Eye (tissue), 1 donor: ENCODE measurements around the gene SAMD3.
"Not testable (repeated sequence)": the region's sequence is repeated elsewhere in the genome, so short reads cannot be mapped to it uniquely, and the experiment has no call there.

Experiments
- DNase-seq: peaks from one replicate; pipeline ENCODE4 v3.0.0-alpha.2; 2015

The SAMD3 gene

DNA sequence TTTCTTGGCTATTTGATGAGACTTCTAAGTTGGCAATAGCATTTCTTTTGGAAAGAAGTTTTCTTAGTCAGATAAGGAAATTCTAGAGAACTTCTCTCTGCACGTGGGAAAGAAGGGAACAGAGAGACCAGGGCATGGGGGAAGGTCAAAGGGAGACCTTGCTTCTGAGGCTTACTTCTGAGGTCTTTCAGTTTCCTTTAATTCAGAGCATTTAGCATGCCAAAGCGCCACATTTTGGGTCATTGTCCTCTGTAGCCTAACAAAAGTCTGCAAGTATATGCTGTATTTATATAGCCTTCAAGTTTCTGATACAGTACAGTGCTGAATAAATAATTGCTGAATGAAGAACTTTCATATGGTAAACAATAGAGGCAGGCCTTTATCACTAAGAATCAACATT lies 95.6 kb downstream of the SAMD3 start:
- DNase-seq, result no peak

GRCh38 chr6:130122243-130122642 lies 100.5 kb downstream of the SAMD3 start:
- DNase-seq, result no peak

DNA sequence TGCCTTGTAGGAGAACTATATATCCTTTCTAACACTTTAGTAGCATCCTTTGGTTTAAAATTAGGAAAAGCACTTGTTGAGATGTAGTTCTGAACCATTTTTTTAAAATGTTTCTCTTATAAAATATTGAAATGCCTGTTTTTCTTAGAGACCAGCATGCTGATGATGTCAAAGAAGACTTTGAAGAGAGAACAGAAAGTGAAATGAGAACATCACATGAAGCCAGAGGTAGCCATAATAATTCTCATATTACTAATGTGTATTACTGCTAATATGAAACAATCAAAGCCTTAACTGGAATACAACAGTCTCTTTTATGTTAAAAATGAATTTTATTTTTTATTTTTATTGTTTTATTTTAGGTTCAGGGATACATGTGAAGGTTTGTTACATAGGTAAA lies 102.0 kb downstream of the SAMD3 start:
- no peak for DNase-seq

DNA sequence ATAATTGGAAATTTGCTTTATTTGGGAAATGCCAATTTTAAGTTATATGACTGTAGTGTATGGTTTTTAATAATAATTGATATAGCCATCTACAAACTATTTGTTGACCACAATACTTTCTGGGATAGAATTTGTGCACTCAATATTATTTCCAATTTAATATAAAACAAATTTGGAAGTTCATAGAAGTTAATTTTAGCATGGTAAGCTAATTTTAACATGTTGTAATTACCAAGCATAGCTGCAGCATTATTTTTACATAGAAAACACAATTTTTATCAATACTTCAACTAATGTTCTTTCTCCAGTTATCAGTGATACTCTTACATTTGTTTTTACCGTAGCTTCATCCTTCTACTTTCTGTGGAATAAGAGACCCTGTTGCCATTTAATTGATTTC lies 103.5 kb downstream of the SAMD3 start:
- no peak for DNase-seq

GRCh38 chr6:130118236-130118635 lies 104.5 kb downstream of the SAMD3 start:
- peak; percentile 91 for DNase-seq

GRCh38 chr6:130117187-130117701 lies 105.5 kb downstream of the SAMD3 start:
- DNase-seq, result not testable (repeated sequence)

DNA sequence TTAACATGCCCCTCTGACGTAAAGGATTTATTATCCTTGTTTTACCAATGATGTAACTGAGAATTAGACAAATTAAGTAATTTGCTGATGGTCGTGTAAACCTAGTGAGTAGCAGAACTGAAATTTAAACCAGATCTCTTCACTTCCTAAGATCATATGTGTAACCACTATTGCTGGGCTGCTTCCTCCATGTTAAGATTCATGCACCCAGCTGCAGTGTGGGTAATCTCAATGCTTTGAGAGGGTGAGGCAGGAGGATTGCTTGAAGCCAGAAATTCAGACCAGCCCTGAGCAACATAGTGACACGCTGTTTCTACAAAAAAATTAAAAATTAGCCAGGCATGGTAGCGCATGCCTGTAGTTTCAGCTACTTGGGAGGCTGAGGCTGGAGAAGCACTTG lies 106.5 kb downstream of the SAMD3 start:
- DNase-seq, result no peak

DNA sequence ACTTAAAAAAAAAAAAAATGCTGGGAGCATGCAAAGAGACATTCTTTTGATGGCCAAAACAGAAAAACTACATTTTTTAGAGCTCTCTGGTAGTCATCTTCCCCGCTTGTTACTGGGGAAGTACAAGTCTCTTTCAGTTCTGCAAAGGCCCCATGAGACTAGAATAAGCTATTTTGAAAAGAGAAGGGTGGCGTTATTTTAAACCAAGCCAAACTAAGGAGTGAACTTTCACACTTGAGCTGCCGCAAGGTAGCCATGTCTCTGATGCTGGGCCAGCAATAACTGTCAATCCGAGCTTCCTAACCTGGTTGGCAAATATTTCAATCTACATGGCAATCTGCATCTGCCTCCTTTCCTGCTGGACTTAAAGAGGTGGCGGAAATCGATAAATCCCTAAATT lies 107.7 kb downstream of the SAMD3 start:
- DNase-seq, result no peak

DNA sequence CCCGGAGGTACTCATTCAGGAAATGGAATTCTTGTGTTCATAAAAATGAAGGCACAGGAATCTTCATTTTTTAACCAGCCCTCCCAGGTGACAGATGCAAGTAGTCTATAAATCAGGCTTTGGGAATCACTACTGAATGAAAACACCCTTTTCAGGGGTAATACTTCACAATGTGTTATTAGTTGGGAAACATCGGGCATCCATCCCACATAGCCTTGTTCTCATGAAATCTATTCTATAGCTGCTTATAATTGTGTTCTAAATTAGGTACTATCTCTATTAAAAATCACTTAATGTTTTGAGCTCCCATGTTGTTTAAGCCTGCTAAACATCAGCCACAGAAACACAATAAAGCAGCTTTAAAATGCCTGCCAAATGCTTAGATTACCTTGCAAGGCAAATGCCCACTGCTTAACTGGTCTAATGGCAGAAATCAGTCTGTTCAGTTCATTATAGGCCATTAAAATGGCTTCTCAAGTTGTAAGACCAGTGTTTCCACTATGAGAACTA lies 109.5 kb downstream of the SAMD3 start:
- no peak for DNase-seq

- no peak for DNase-seq
Measured at GRCh38 chr6:130111031-130111430, 111.7 kb downstream of the SAMD3 start.

GRCh38 chr6:130107710-130108109 lies 115.0 kb downstream of the SAMD3 start:
- no peak for DNase-seq

DNA sequence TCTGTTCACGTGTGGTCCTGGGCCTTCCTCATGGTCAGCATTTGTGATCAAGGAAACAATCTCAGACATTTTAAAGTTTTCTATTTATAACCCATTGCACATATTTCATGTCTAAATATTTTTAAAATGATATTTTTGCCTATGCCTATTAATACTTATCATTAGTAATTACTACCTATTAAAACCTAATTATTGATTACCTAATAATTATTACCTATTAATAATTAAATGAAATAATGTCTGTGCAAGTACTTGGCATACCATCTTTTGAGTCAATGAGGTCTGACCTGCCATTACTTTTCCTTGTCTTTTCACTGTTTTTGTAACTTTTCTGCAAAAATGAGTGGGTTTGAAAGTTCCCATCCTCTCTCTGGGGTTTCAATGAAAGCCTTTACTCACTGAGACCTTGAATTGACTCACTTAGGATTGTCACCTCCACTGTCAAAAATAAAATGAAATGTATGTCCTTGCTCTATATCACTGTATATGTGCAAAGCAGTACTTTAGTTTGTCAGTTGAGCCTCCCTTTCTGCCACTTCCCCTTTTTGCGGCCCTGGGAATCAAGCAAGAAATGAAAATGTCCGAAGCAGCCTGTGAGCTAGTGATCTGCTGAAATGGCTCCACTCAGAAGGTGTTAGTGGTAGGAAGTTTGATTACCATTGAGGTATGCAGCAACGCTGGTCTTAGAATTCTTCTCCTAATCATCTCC lies 116.6 kb downstream of the SAMD3 start:
- no peak for DNase-seq

GRCh38 chr6:130099119-130099518 lies 123.6 kb downstream of the SAMD3 start:
- DNase-seq, result no peak

DNA sequence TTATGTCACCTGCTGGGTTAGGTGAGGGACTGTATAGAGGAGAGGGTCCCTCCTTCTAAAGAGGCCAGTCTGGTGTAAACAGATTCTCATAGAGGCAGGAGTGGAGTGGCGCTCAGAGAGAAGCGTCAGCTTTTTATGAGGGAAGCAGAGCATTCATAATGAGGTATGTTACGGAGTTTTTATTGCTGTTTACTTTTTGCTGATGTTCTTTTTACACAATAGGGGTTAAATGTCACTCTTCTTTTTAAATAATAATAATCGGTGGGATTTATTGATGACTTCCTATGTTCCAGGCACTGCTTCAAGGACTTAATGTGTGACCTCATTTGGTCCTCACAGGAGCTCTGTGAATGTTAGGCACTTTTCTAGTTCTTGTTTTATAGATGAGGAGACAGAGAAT lies 124.4 kb downstream of the SAMD3 start:
- DNase-seq, result no peak
